DOHH2 (cell line): Measurements from ENCODE around the gene LIPC.

ENCODE experiments used
- CTCF ChIP-seq: fragments of 200-600 bp; sonication (generic); IDR thresholded peaks from one replicate; pipeline ENCODE4 v1.5.1; 2014; ENCODE audit warnings: antibody characterized with exemption, mild to moderate bottlenecking, low read depth, low read length; ENCODE audit not compliant: poor library complexity, severe bottlenecking
- EZH2phosphoT487 ChIP-seq: fragments of 200-600 bp; sonication (generic); IDR thresholded peaks from 2 replicates; pipeline ENCODE4 v1.6.1; 2017; ENCODE audit warnings: borderline replicate concordance, mild to moderate bottlenecking, antibody characterized with exemption, low read length, moderate library complexity, mixed read lengths

- TF ChIP-seq CTCF (no peak), EZH2phosphoT487 (no peak)
These were observed 6.6 kb upstream of the LIPC start for GRCh38 chr15:58425185-58425584.
